ENCODE results near the gene GM2A.

GM2A gene

DNA sequence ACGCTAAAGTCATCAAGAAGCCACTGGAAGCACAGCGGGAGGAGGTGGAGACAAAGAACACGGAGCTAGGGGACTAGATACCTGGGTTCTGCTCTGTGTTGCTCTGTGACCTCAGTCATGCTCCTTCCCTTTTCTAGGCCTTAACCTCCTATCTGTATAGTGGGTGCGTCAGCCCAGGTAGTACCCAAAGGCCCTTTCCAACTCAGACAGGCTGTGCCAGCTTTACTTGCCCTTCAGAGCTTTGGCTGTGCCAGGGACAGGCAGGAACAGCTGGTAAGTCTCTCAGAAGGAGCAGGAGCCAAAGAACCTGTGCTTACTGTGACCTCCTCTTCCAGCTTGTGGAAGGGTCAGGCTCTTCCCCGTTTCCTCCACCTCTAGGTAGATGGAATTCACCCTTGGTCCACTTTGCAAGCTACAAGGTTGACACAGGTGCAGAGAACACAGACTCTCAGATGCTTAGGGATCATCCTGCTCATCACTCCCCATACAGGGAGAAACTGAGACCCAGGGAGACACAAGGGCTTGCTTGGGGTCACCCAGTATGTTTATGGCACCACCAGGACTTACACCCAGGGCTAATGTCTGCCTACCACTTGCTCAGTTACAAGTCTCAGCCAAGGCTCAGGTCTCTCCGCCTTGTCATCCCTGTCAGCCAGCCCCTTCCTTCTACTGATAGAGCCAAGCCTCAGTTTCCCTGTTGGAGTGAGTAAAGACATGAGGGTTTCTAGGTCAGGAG is 30.8 kb upstream of the GM2A start:
- H2AFZ ChIP-seq (ENCODE audit: low read depth, low read length, severe bottlenecking): no peak overlapping the region
- H3K27me3 ChIP-seq (ENCODE audit: low read length): no peaks in the 10 kb centered on the region
- no peaks in the 10 kb centered on the region for H3K9me2 ChIP-seq (replicated peaks; ENCODE audit: insufficient read depth, low read length)
- H3K4me3 ChIP-seq (ENCODE audit: insufficient read depth, low read length, poor library complexity, severe bottlenecking): peak overlapping the region; percentile 71
- peak overlapping the region; percentile 96 for H3K9ac ChIP-seq (ENCODE audit: low read length)
- no peaks in the 10 kb centered on the region for H4K20me1 ChIP-seq (ENCODE audit: low read depth, low read length)
- peaks cover 78% of the 10 kb centered on the region for H3F3A ChIP-seq (ENCODE audit: insufficient read depth)
- peak overlapping the region; percentile 98 for H3K27ac ChIP-seq (ENCODE audit: low read depth, low read length)
- TF ChIP-seq EZH2phosphoT487 (conservative IDR thresholded peaks at IDR 0.05; ENCODE audit: low read length) (no peak), CTCF (IDR thresholded peaks at IDR 0.05; ENCODE audit: insufficient read depth, low read length, poor library complexity, severe bottlenecking) (no peak)
- H3K36me3 ChIP-seq (ENCODE audit: low read length): peaks cover 8% of the 10 kb centered on the region; the same call in 1 of the 2 replicates
- H3K4me2 ChIP-seq (ENCODE audit: low read depth, low read length, poor library complexity, severe bottlenecking): peak overlapping the region; percentile 96
- H3K79me2 ChIP-seq (ENCODE audit: insufficient read depth, low read length): peaks cover 69% of the 10 kb centered on the region
- H3K9me3 ChIP-seq (ENCODE audit: insufficient read depth, low read length): no peaks in the 10 kb centered on the region

GRCh38 chr5:151222790-151223446 is 30.1 kb upstream of the GM2A start:
- Histone ChIP-seq H3K9ac (ENCODE audit: low read length) (peak overlapping the region; percentile 96), H3K4me2 (ENCODE audit: low read depth, low read length, poor library complexity, severe bottlenecking) (peak overlapping the region; percentile 96), H3K4me3 (ENCODE audit: insufficient read depth, low read length, poor library complexity, severe bottlenecking) (peak overlapping the region; percentile 71), H4K20me1 (ENCODE audit: low read depth, low read length) (no peaks in the 10 kb centered on the region), H3K27ac (ENCODE audit: low read depth, low read length) (peak overlapping the region; percentile 98), H3K79me2 (ENCODE audit: insufficient read depth, low read length) (peaks cover 62% of the 10 kb centered on the region), H3K9me2 (replicated peaks; ENCODE audit: insufficient read depth, low read length) (no peaks in the 10 kb centered on the region), H3F3A (ENCODE audit: insufficient read depth) (peaks cover 78% of the 10 kb centered on the region), H3K27me3 (ENCODE audit: low read length) (no peaks in the 10 kb centered on the region), H3K36me3 (ENCODE audit: low read length) (peaks cover 4% of the 10 kb centered on the region; the same call in 1 of the 2 replicates), H2AFZ (ENCODE audit: low read depth, low read length, severe bottlenecking) (no peak overlapping the region), H3K9me3 (ENCODE audit: insufficient read depth, low read length) (no peaks in the 10 kb centered on the region)
- TF ChIP-seq CTCF (IDR thresholded peaks at IDR 0.05; ENCODE audit: insufficient read depth, low read length, poor library complexity, severe bottlenecking): no peak
- TF ChIP-seq EZH2phosphoT487 (conservative IDR thresholded peaks at IDR 0.05; ENCODE audit: low read length): no peak

GRCh38 chr5:151223447-151224264 is 29.3 kb upstream of the GM2A start, which contains the start of gene CCDC69:
Gene CCDC69 (minus strand): TSS chr5:151224092. CDS start chr5:151223970, 122 bp downstream.
- H3K79me2 ChIP-seq (ENCODE audit: insufficient read depth, low read length): peaks cover 54% of the 10 kb centered on the region
- H3F3A ChIP-seq (ENCODE audit: insufficient read depth): peaks cover 78% of the 10 kb centered on the region
- H3K4me3 ChIP-seq (ENCODE audit: insufficient read depth, low read length, poor library complexity, severe bottlenecking): peak within 1 kb of the TSS; percentile 71
- H3K36me3 ChIP-seq (ENCODE audit: low read length): peaks cover 3% of the 10 kb centered on the region; the same call in 1 of the 2 replicates
- peak within 1 kb of the TSS; percentile 96 for H3K9ac ChIP-seq (ENCODE audit: low read length)
- H2AFZ ChIP-seq (ENCODE audit: low read depth, low read length, severe bottlenecking): no peak within 1 kb of the TSS
- no peaks in the 10 kb centered on the region for H3K27me3 ChIP-seq (ENCODE audit: low read length)
- H3K4me2 ChIP-seq (ENCODE audit: low read depth, low read length, poor library complexity, severe bottlenecking): peak within 1 kb of the TSS; percentile 96
- H4K20me1 ChIP-seq (ENCODE audit: low read depth, low read length): no peaks in the 10 kb centered on the region
- TF ChIP-seq CTCF (IDR thresholded peaks at IDR 0.05; ENCODE audit: insufficient read depth, low read length, poor library complexity, severe bottlenecking) (no peak), EZH2phosphoT487 (conservative IDR thresholded peaks at IDR 0.05; ENCODE audit: low read length) (no peak)
- no peaks in the 10 kb centered on the region for H3K9me2 ChIP-seq (replicated peaks; ENCODE audit: insufficient read depth, low read length)
- H3K27ac ChIP-seq (ENCODE audit: low read depth, low read length): peak within 1 kb of the TSS; percentile 98
- H3K9me3 ChIP-seq (ENCODE audit: insufficient read depth, low read length): no peaks in the 10 kb centered on the region
